KMS-11 (cell line): ENCODE data around the gene PPP1R1B.

Experiments
- H2AFZ ChIP-seq: fragments of 200-600 bp; sonication (generic); 2 replicates; pipeline ENCODE4 v1.6.1; 2016; ENCODE audit warnings: antibody characterized with exemption, mixed run types, low read depth
- H3K27ac ChIP-seq: fragments of 200-600 bp; sonication (generic); 2 replicates; pipeline ENCODE4 v1.6.1; 2016; ENCODE audit warnings: mild to moderate bottlenecking, mixed run types
- H3K27me3 ChIP-seq: fragments of 200-600 bp; sonication (generic); 2 replicates; pipeline ENCODE4 v1.6.1; 2017; ENCODE audit warnings: mild to moderate bottlenecking, low read depth, mixed run types, moderate library complexity; ENCODE audit not compliant: insufficient read depth
- H3K36me3 ChIP-seq: fragments of 200-600 bp; sonication (generic); 2 replicates; pipeline ENCODE4 v1.6.1; 2017; ENCODE audit warnings: mild to moderate bottlenecking, mixed run types; ENCODE audit not compliant: insufficient read depth
- H3K4me1 ChIP-seq: fragments of 200-600 bp; sonication (generic); 2 replicates; pipeline ENCODE4 v1.6.1; 2016; ENCODE audit warnings: mild to moderate bottlenecking, low read depth, mixed run types; ENCODE audit not compliant: poor library complexity, severe bottlenecking
- H3K4me2 ChIP-seq: fragments of 200-600 bp; sonication (generic); 2 replicates; pipeline ENCODE4 v1.7.0; 2016; ENCODE audit warnings: mild to moderate bottlenecking, mixed run types
- H3K4me3 ChIP-seq: fragments of 200-600 bp; sonication (generic); IDR thresholded peaks from 2 replicates; pipeline ENCODE4 v1.6.1; 2017; ENCODE audit warnings: low read depth, low read length, mixed read lengths; ENCODE audit not compliant: insufficient read depth
- H3K79me2 ChIP-seq: fragments of 200-600 bp; sonication (generic); 2 replicates; pipeline ENCODE4 v1.6.1; 2016; ENCODE audit warnings: low read depth, mixed run types; ENCODE audit not compliant: insufficient read depth
- H3K9ac ChIP-seq: fragments of 200-600 bp; sonication (generic); 2 replicates; pipeline ENCODE4 v1.6.1; 2016; ENCODE audit warnings: mild to moderate bottlenecking, mixed run types
- H4K20me1 ChIP-seq: fragments of 200-600 bp; sonication (generic); 2 replicates; pipeline ENCODE4 v1.6.1; 2016; ENCODE audit warnings: mild to moderate bottlenecking, mixed run types; ENCODE audit not compliant: insufficient read depth
- CTCF ChIP-seq: fragments of 200-600 bp; sonication (generic); conservative IDR thresholded peaks from 2 replicates; pipeline ENCODE4 v1.6.1; 2017; ENCODE audit warnings: low read depth, mild to moderate bottlenecking, antibody characterized with exemption, low read length, moderate library complexity, mixed read lengths

The PPP1R1B gene

GRCh38 chr17:39601758-39602532 lies 24.8 kb upstream of the PPP1R1B start:
- 0 out of 2 replicates have a peak, but pooled peaks cover 6% of the 10 kb centered on the region for H4K20me1 ChIP-seq
- H3K27ac ChIP-seq: no peak overlapping the region
- H3K36me3 ChIP-seq: no peaks in the 10 kb centered on the region
- H3K27me3 ChIP-seq: peaks cover 99% of the 10 kb centered on the region
- no peak overlapping the region for H3K9ac ChIP-seq
- no peak overlapping the region for H3K4me3 ChIP-seq
- H2AFZ ChIP-seq: no peak overlapping the region
- H3K4me1 ChIP-seq: peaks cover 5% of the 10 kb centered on the region
- no peak for TF ChIP-seq CTCF
- H3K79me2 ChIP-seq: no peaks in the 10 kb centered on the region
- no peak overlapping the region for H3K4me2 ChIP-seq

- H2AFZ ChIP-seq: no peak overlapping the region
- H3K27ac ChIP-seq: no peak overlapping the region
- H3K79me2 ChIP-seq: no peaks in the 10 kb centered on the region
- TF ChIP-seq CTCF: no peak
- no peak overlapping the region for H3K9ac ChIP-seq
- no peak overlapping the region for H3K4me2 ChIP-seq
- no peak overlapping the region for H3K4me3 ChIP-seq
- no peaks in the 10 kb centered on the region for H3K36me3 ChIP-seq
- H4K20me1 ChIP-seq: 0 out of 2 replicates have a peak, but pooled peaks cover 6% of the 10 kb centered on the region
- peaks cover 3% of the 10 kb centered on the region for H3K4me1 ChIP-seq
- H3K27me3 ChIP-seq: peaks cover 98% of the 10 kb centered on the region
Measured at GRCh38 chr17:39602533-39603303, 24.0 kb upstream of the PPP1R1B start.

- peaks cover 91% of the 10 kb centered on the region for H3K27me3 ChIP-seq
Measured at GRCh38 chr17:39603304-39604016, 23.3 kb upstream of the PPP1R1B start.

More at GRCh38 chr17:39603304-39604016, 23.3 kb upstream of the PPP1R1B start:
- Histone ChIP-seq H3K4me1 (peaks cover 2% of the 10 kb centered on the region), H3K4me2 (no peak overlapping the region), H3K27ac (no peak overlapping the region), H2AFZ (no peak overlapping the region), H4K20me1 (0 out of 2 replicates have a peak, but pooled peaks cover 3% of the 10 kb centered on the region), H3K79me2 (no peaks in the 10 kb centered on the region), H3K9ac (no peak overlapping the region), H3K36me3 (no peaks in the 10 kb centered on the region), H3K4me3 (no peak overlapping the region)
- no peak for TF ChIP-seq CTCF
